Measurements from ENCODE around the gene NUDT1.

Gene NUDT1

DNA sequence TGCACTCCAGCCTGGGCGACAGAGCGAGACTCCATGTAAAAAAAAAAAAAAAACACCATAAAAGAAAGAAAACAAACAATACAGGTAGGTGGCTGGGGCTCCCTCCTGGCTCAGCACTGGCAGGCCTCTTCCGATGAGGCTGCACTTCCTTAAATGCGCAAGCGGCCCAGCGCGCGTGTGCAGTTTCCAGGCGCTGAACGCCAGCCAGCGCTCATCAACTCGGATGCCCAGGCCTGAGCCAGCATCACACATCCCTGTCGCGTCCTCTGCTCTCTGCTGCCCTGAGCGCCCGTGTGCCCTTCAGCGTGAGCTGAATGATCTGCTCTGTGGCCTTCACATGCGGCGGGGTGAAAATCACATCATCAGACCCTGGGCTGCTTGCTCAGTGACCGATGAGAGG lies 31.8 kb downstream of the NUDT1 start:
- H3K36me3 ChIP-seq (ENCODE audit: control insufficient read depth in 2 of 2, insufficient read depth in 1 of 2, low read length in 2 of 2) = peaks cover 0 to 4% of the 10 kb centered on the region in 2 experiments; a peak in 1 of 3 replicates
- no peak overlapping the region for H3K27ac ChIP-seq (ENCODE audit: extremely low read depth, low read depth, low read length)
- TF ChIP-seq ZFP3 (tag by site-specific recombination; IDR thresholded peaks at IDR 0.05; ENCODE audit: low read depth) (no peak), ZNF335 (tag by site-specific recombination; conservative IDR thresholded peaks at IDR 0.05) (no peak), ZNF664 (tag by site-specific recombination; IDR thresholded peaks at IDR 0.05) (no peak), PRDM1 (tag by site-specific recombination; IDR thresholded peaks at IDR 0.05) (no peak), ZNF23 (tag by site-specific recombination; IDR thresholded peaks at IDR 0.05; ENCODE audit: borderline replicate concordance) (no peak), PRDM6 (tag by site-specific recombination; IDR thresholded peaks at IDR 0.05) (no peak), INSM2 (tag by site-specific recombination; IDR thresholded peaks at IDR 0.05) (no peak), ZBTB21 (tag by site-specific recombination; IDR thresholded peaks at IDR 0.05) (no peak), ZNF701 (tag by site-specific recombination; IDR thresholded peaks at IDR 0.05) (no peak), ZNF48 (tag by site-specific recombination; IDR thresholded peaks at IDR 0.05) (no peak), ZSCAN16 (tag by site-specific recombination; IDR thresholded peaks at IDR 0.05) (no peak), PATZ1 (tag by site-specific recombination; IDR thresholded peaks at IDR 0.05) (no peak), ZNF426 (tag by site-specific recombination; IDR thresholded peaks at IDR 0.05) (no peak), ZNF133 (tag by site-specific recombination; IDR thresholded peaks at IDR 0.05) (no peak), ZNF112 (tag by site-specific recombination; IDR thresholded peaks at IDR 0.05) (no peak), SCRT1 (tag by site-specific recombination; IDR thresholded peaks at IDR 0.05; ENCODE audit: borderline replicate concordance) (no peak), OSR2 (tag by site-specific recombination; IDR thresholded peaks at IDR 0.05) (no peak), ZNF121 (tag by site-specific recombination; IDR thresholded peaks at IDR 0.05) (no peak)
- TF ChIP-seq, protein P1, sequence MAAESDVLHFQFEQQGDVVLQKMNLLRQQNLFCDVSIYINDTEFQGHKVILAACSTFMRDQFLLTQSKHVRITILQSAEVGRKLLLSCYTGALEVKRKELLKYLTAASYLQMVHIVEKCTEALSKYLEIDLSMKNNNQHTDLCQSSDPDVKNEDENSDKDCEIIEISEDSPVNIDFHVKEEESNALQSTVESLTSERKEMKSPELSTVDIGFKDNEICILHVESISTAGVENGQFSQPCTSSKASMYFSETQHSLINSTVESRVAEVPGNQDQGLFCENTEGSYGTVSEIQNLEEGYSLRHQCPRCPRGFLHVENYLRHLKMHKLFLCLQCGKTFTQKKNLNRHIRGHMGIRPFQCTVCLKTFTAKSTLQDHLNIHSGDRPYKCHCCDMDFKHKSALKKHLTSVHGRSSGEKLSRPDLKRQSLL (tag by site-specific recombination; IDR thresholded peaks at IDR 0.05) = no peak
- no peaks in the 10 kb centered on the region for H3K9me3 ChIP-seq (ENCODE audit: control insufficient read depth, insufficient read depth, low read depth, low read length)
- no peaks in the 10 kb centered on the region for H3K4me1 ChIP-seq (ENCODE audit: control insufficient read depth, insufficient read depth, low read length)
- H3K4me3 ChIP-seq (ENCODE audit: low read depth, low read length) = no peak overlapping the region
- ChIA-PET CTCF (no interaction called here), POLR2A (interaction anchor here (0.7 kb wide), 1 partner anchor 8 kb away, joined by 3 read pairs; no protein-coding TSS in a partner anchor)

DNA sequence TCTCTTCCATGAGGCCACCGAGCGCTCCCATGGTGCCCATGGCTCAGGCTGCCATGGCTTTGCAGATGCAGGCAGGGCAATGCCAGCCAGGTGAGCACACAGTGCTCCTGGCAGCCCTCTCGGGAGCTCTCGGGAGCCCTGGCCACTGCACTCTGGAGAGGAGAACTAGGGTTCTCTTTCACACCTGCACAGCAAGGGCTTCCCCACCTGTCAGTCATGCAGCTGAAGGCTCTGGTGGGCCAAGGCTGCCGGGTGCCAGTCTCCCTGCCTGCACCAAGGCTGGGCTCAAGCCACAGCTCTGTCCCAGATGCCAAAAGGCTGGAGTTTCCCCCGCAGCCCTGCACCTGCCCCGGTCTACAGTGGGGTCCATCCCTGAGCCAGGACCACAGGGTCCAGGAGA lies 32.6 kb downstream of the NUDT1 start:
- Histone ChIP-seq H3K27ac (ENCODE audit: extremely low read depth, low read depth, low read length) (no peak overlapping the region), H3K36me3 (ENCODE audit: control insufficient read depth in 2 of 2, insufficient read depth in 1 of 2, low read length in 2 of 2) (peaks cover 0 to 4% of the 10 kb centered on the region in 2 experiments; a peak in 1 of 3 replicates), H3K4me1 (ENCODE audit: control insufficient read depth, insufficient read depth, low read length) (no peaks in the 10 kb centered on the region), H3K4me3 (ENCODE audit: low read depth, low read length) (no peak overlapping the region), H3K9me3 (ENCODE audit: control insufficient read depth, insufficient read depth, low read depth, low read length) (no peaks in the 10 kb centered on the region)
- CTCF ChIA-PET = no interaction called here
- POLR2A ChIA-PET = interaction anchor here (0.7 kb wide), 1 partner anchor 9 kb away, joined by 3 read pairs; no protein-coding TSS in a partner anchor
- TF ChIP-seq GFI1B (tag by site-specific recombination; IDR thresholded peaks at IDR 0.05) (no peak), ZNF600 (tag by site-specific recombination; IDR thresholded peaks at IDR 0.05) (no peak), ZBTB21 (tag by site-specific recombination; IDR thresholded peaks at IDR 0.05) (no peak), ZNF561 (tag by site-specific recombination; IDR thresholded peaks at IDR 0.05; ENCODE audit: borderline replicate concordance) (no peak), ZBTB26 (tag by site-specific recombination; optimal IDR thresholded peaks at IDR 0.05) (no peak), HOXC10 (CRISPR knock-in tag; IDR thresholded peaks at IDR 0.05) (no peak)
- TF ChIP-seq, protein P2, sequence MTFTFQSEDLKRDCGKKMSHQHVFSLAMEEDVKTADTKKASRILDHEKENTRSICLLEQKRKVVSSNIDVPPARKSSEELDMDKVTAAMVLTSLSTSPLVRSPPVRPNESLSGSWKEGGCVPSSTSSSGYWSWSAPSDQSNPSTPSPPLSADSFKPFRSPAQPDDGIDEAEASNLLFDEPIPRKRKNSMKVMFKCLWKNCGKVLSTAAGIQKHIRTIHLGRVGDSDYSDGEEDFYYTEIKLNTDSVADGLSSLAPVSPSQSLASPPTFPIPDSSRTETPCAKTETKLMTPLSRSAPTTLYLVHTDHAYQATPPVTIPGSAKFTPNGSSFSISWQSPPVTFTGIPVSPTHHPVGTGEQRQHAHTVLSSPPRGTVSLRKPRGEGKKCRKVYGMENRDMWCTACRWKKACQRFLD (tag by site-specific recombination; IDR thresholded peaks at IDR 0.05) = no peak

Measured in HEK293 (cell line).